HepG2 (cell line): ENCODE data around the gene DHX57. TPM values are rescaled to one million over a fixed set of nuclear protein-coding genes. Genes with fewer than 3 reads are reported as not detected.

ENCODE experiments used
- ATAC-seq: fragments of 200-7000 bp; cut with Tn5 transposase; 3 replicates; pipeline ENCODE4 v1.9.1; 2020; ENCODE audit warnings: mild to moderate bottlenecking, moderate library complexity
- BruUV-seq: library from RNA; stranded (reverse); fragments of 400-500 nt; replicated peaks from 2 replicates; lab custom pipeline; 2021; lab: Mats Ljungman, UMichigan
- CTCF ChIA-PET: fragments of 300-600 bp; formaldehyde crosslinking; extraction: SDS; loops from one replicate; lab custom pipeline; 2021; ENCODE audit warnings: low total read pairs, inconsistent platforms, low intra/inter-chr PET ratio; lab: Yijun Ruan, JAX
- POLR2A ChIA-PET: fragments of 350-600 bp; sonication (Branson Sonifier 250); formaldehyde crosslinking; loops from one replicate; lab custom pipeline; 2020; ENCODE audit warnings: antibody characterized with exemption, inconsistent platforms; lab: Yijun Ruan, JAX
- DNase-seq: peaks from one replicate; pipeline ENCODE4 v3.0.0-alpha.2; 2015; ENCODE audit warnings: low spot score
- FAIRE-seq: peaks from 3 replicates; lab custom pipeline; 2011; peaks lifted over from hg19 to GRCh38; lab: Jason Lieb, UNC
- H2AFZ ChIP-seq: one replicate; pipeline ENCODE4 v1.6.1; 2011; ENCODE audit warnings: low read length, inconsistent platforms
- H3K27ac ChIP-seq: fragments of 300-600 bp; 3 replicates; pipeline ENCODE4 v1.8.0; 2011; ENCODE audit warnings: mixed run types, mild to moderate bottlenecking, mixed read lengths, low read length, inconsistent platforms; ENCODE audit not compliant: insufficient read depth; ENCODE audit errors: extremely low read length
- H3K27me3 ChIP-seq, 2 experiments: fragments of 200-600 bp in 1 of 2; 2 replicates in 1 of 2; 3 replicates in 1 of 2; pipeline versions ENCODE4 v1.6.0 to v1.8.0; 2011; ENCODE audit warnings: low read length in 2 of 2, mild to moderate bottlenecking in 2 of 2, moderate library complexity in 2 of 2, inconsistent platforms in 1 of 2; ENCODE audit not compliant: insufficient read depth in 2 of 2, control insufficient read depth in 1 of 2
- H3K36me3 ChIP-seq, 2 experiments: fragments of 200-600 bp in 1 of 2; replicated peaks in 1 of 2; 2 replicates in 1 of 2; 3 replicates in 1 of 2; pipeline versions ENCODE4 v1.5.1 to v1.8.0; 2011; ENCODE audit warnings: low read length in 2 of 2, inconsistent platforms in 1 of 2; ENCODE audit not compliant: insufficient read depth in 2 of 2, control insufficient read depth in 1 of 2
- H3K4me1 ChIP-seq: 2 replicates; pipeline ENCODE4 v1.5.1; 2012; ENCODE audit warnings: low read length, inconsistent platforms; ENCODE audit not compliant: insufficient read depth
- H3K4me2 ChIP-seq: 2 replicates; pipeline ENCODE4 v1.6.0; 2011; ENCODE audit warnings: low read depth, low read length, inconsistent platforms
- H3K4me3 ChIP-seq, 3 experiments: fragments of 200-600 bp in 1 of 3; sonication (generic), shearing (Covaris generic) in 1 of 3; replicated peaks in 1 of 3; 2 replicates each; pipeline ENCODE4 v1.5.1; 2011 to 2016; ENCODE audit warnings: low read length in 3 of 3, inconsistent platforms in 2 of 3, low read depth in 2 of 3, mild to moderate bottlenecking in 2 of 3, control low read depth in 1 of 3, mixed read lengths in 1 of 3; ENCODE audit not compliant: insufficient read depth in 1 of 3
- H3K79me2 ChIP-seq: one replicate; pipeline ENCODE4 v1.6.1; 2011; ENCODE audit warnings: low read length, inconsistent platforms; ENCODE audit not compliant: insufficient read depth
- H3K9ac ChIP-seq: 2 replicates; pipeline ENCODE4 v1.6.0; 2011; ENCODE audit warnings: mild to moderate bottlenecking, low read depth, low read length, inconsistent platforms; ENCODE audit not compliant: insufficient read depth
- H3K9me3 ChIP-seq: 2 replicates; pipeline ENCODE4 v1.5.1; 2012; ENCODE audit warnings: mild to moderate bottlenecking, low read length
- H4K20me1 ChIP-seq: 2 replicates; pipeline ENCODE4 v1.6.0; 2011; ENCODE audit warnings: inconsistent platforms, mild to moderate bottlenecking, low read length, moderate library complexity; ENCODE audit not compliant: insufficient read depth
- MAFK ChIP-seq, 2 experiments: IDR thresholded peaks in 1 of 2; conservative IDR thresholded peaks in 1 of 2; 2 replicates each; pipeline ENCODE4 v1.6.1; 2011; ENCODE audit warnings: improper control_type of control experiment in 2 of 2, low read length in 2 of 2
- MATR3 ChIP-seq: sonication (generic); formaldehyde crosslinking; IDR thresholded peaks from 2 replicates; pipeline ENCODE4 v1.4.0; 2020; ENCODE audit warnings: missing genetic modification reagents
- TIGD3 ChIP-seq: sonication (generic); formaldehyde crosslinking; IDR thresholded peaks from 2 replicates; pipeline ENCODE4 v1.5.1; 2020; ENCODE audit warnings: mild to moderate bottlenecking, missing genetic modification reagents, borderline replicate concordance
- ZMYM4 ChIP-seq: sonication (generic); formaldehyde crosslinking; IDR thresholded peaks from 2 replicates; pipeline ENCODE4 v1.8.1; 2023; ENCODE audit warnings: mild to moderate bottlenecking, missing genetic modification reagents
- ZNF564 ChIP-seq: sonication (generic); formaldehyde crosslinking; IDR thresholded peaks from 2 replicates; pipeline ENCODE4 v1.8.1; 2023; ENCODE audit warnings: mild to moderate bottlenecking, missing genetic modification reagents
- WGBS: methylation state at CpG from one replicate; pipeline ENCODE4 v1.1.6; 2017; ENCODE audit warnings: low lambda C conversion rate; 5-methylcytosine and 5-hydroxymethylcytosine counted together
- in situ Hi-C: cut with HindIII; loops from 2 replicates; pipeline ENCODE4 v1.10.0; 2017; ENCODE audit warnings: low pct_unique_long_range_greater_than_20kb; ENCODE audit not compliant: extremely low pct_ligation_motif_present
- intact Hi-C: fragments of 100-400 bp; cut with micrococcal nuclease; formaldehyde crosslinking; loops from one replicate; pipeline ENCODE4 v1.10.0; 2022; ENCODE audit not compliant: unreplicated experiment
- polyA plus RNA-seq, 8 experiments: library from polyadenylated mRNA; depleted of rRNA in 3 of 8; stranded (reverse) in 7 of 8; unstranded in 1 of 8; fragments of >200 nt; fragmentation: Illumina TruSeq in 4 of 8; extraction: Trizol in 4 of 8; gene quantifications; 2 replicates each; pipeline versions ENCODE4 v1.2.1 to v1.2.3, GENCODE V29; 2011 to 2016; ENCODE audit warnings: low read depth in 4 of 8, missing spikeins in 1 of 8, mixed read lengths in 1 of 8; ENCODE audit not compliant: insufficient read depth in 1 of 8
- total RNA-seq, 5 experiments: library from RNA; depleted of rRNA; stranded (reverse); fragments of >200 nt; fragmentation: Illumina TruSeq; extraction: Trizol; gene quantifications; 2 replicates each; pipeline ENCODE4 v1.2.3, GENCODE V29; 2016; ENCODE audit warnings: low read depth in 1 of 5

The DHX57 gene
- total and polyA plus RNA-seq, 2 of the 13 experiments (the other 11 are each of a cell fraction or from before 2014, with no cell fraction given): 9.2 to 24.2 TPM

DNA sequence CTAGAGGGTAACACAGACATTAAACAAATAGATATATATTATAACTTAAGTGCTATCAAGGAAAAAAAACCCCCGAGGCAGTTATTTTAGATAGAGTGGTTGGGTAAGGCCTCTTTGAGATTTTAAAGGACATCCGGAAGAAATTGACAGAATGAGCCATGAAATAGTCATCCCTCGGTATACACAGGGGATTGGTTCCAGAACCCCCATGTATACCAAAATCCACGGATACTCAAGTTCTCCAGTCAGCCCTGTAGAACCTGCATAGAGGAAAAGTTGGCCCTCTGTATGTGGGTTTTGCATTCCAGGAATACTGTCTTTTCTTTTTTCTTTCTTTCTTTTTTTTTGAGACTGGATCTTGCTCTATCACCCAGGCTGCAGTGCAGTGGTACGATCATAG lies 2.0 kb downstream of the DHX57 start (continued):
- TF ChIP-seq ZMYM4 (CRISPR knock-in tag): no peak
- no peak for TF ChIP-seq MATR3

GRCh38 chr2:38871432-38871831 lies 4.3 kb downstream of the DHX57 start:
- intact Hi-C loops (loop anchor here (10.0 kb wide), 1 partner anchor 263 kb away; no protein-coding TSS in a partner anchor), in situ Hi-C loops (no loop called here)
- ChIA-PET CTCF (no interaction called here), POLR2A (no interaction called here)
- TF ChIP-seq ZNF564 (CRISPR knock-in tag) (peak; percentile 95), MAFK (conservative IDR thresholded peaks at IDR 0.05 in 1 of 2, IDR thresholded peaks at IDR 0.05 in 1 of 2; ENCODE audit: low read length in 2 of 2) (no peak), TIGD3 (CRISPR knock-in tag) (no peak)
- peaks cover 44% of the 10 kb centered on the region for H3K79me2 ChIP-seq
- no peak overlapping the region for H3K27ac ChIP-seq
- no peak overlapping the region for H3K9ac ChIP-seq
- no peak overlapping the region for H3K4me3 ChIP-seq
- no peaks in the 10 kb centered on the region; a peak in 1 of 5 replicates for H3K27me3 ChIP-seq
- ATAC-seq (no peak), FAIRE-seq (no peak), DNase-seq (no peak)
- H2AFZ ChIP-seq: no peak overlapping the region
- 98% methylated on average over 3 of the region's 3 CpGs for WGBS
- BruUV-seq: no TSS peak
- peaks cover 1 to 17% of the 10 kb centered on the region in 2 experiments; a peak in 4 of 5 replicates for H3K36me3 ChIP-seq
- H3K4me2 ChIP-seq: no peak overlapping the region
- no peaks in the 10 kb centered on the region for H4K20me1 ChIP-seq
- H3K4me1 ChIP-seq: peaks cover 26% of the 10 kb centered on the region
- H3K9me3 ChIP-seq: no peaks in the 10 kb centered on the region
